Testis (tissue), 3 donors: Measurements from ENCODE around the gene ACER3. TPM values are rescaled to one million over a fixed set of nuclear protein-coding genes. Genes with fewer than 3 reads are reported as not detected.

Experiments used
- DNase-seq: peaks from one replicate; pipeline ENCODE4 v3.0.0-alpha.2; 2019
- H3K27ac ChIP-seq, 2 donors: fragments of 200-600 bp; sonication (generic); one replicate each; pipeline ENCODE4 v1.5.1; 2019
- H3K27me3 ChIP-seq: fragments of 200-600 bp; sonication (generic); one replicate; pipeline ENCODE4 v1.5.1; 2019
- H3K36me3 ChIP-seq: fragments of 200-600 bp; sonication (generic); one replicate; pipeline ENCODE4 v1.5.1; 2017; ENCODE audit warnings: low read depth; ENCODE audit errors: missing control alignments
- H3K4me1 ChIP-seq: fragments of 200-600 bp; sonication (generic); one replicate; pipeline ENCODE4 v1.5.1; 2019
- H3K4me3 ChIP-seq, 2 donors: fragments of 200-600 bp; sonication (generic); one replicate each; pipeline ENCODE4 v1.5.1; 2017 to 2019
- H3K9me3 ChIP-seq: fragments of 200-600 bp; sonication (generic); one replicate; pipeline ENCODE4 v1.5.1; 2017
- CTCF ChIP-seq, 3 experiments: fragments of 450-650 bp in 2 of 3; fragments of 200-600 bp in 1 of 3; sonication (generic) in 1 of 3; IDR thresholded peaks; one replicate each; pipeline ENCODE4 v1.5.1; 2016 to 2019; ENCODE audit warnings: antibody characterized with exemption in 3 of 3, mild to moderate bottlenecking in 2 of 3, moderate library complexity in 1 of 3
- POLR2A ChIP-seq: fragments of 450-650 bp; IDR thresholded peaks from one replicate; pipeline ENCODE4 v1.6.1; 2017; ENCODE audit warnings: antibody characterized with exemption, mild to moderate bottlenecking, moderate library complexity
- WGBS, 2 donors: methylation state at CpG; one replicate each; pipeline ENCODE4 v1.1.5; 2018; 5-methylcytosine and 5-hydroxymethylcytosine counted together
- intact Hi-C: fragments of 100-400 bp; cut with DNase I; formaldehyde crosslinking; loops from one replicate; pipeline ENCODE4 v1.15.1; 2023; ENCODE audit warnings: low total_unique reads
- polyA plus RNA-seq: library from polyadenylated mRNA; stranded (reverse); fragments of 350-450 nt; fragmentation: Illumina TruSeq; extraction: RNeasy Lipid Tissue Mini Kit (QIAGEN cat#74804); gene quantifications from one replicate; pipeline ENCODE4 v1.2.3, GENCODE V29; 2014; ENCODE audit warnings: low read depth, low replicate concordance; ENCODE audit not compliant: insufficient read depth
- total RNA-seq, 2 donors: library from RNA; depleted of rRNA; stranded (reverse); fragments of >200 nt; gene quantifications; one replicate each; pipeline ENCODE4 v1.2.3, GENCODE V29; 2016

Gene ACER3
- total and polyA plus RNA-seq, 3 donors from 2014 or later = 14.6 to 34.8 (median 23.7) TPM

GRCh38 chr11:76902121-76903014 is 41.6 kb downstream of the ACER3 start:
- H3K9me3 ChIP-seq = no peaks in the 10 kb centered on the region
- H3K27me3 ChIP-seq = no peaks in the 10 kb centered on the region
- 91 to 96% methylated on average over 5 of the region's 5 CpGs for WGBS, 2 donors
- no peak for DNase-seq
- intact Hi-C loops = no loop called here
- no peak overlapping the region for H3K4me3 ChIP-seq
- no peak overlapping the region for H3K27ac ChIP-seq
- TF ChIP-seq POLR2A (no peak), CTCF (IDR thresholded peaks at IDR 0.05) (no peak)
- H3K4me1 ChIP-seq = no peaks in the 10 kb centered on the region
- H3K36me3 ChIP-seq = no peaks in the 10 kb centered on the region

DNA sequence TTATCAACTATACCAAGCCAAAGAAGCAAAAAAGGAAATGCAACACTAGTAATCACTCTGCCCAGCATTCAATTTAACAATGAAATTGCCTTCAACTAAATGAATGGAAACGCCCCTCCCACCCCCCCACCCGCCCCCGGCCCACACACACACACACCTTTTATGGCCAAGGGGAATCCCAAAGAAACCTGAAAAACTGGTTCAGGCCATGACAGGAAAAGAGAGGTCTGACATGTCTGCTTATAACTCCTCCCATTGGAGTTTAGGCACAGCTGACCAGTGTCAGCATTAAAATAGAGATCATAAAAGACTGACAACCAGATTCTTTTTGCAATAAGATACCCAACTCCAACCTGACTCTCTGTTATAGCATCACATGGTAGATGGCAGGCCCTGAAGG is 42.6 kb downstream of the ACER3 start:
- no peak overlapping the region for H3K27ac ChIP-seq
- H3K9me3 ChIP-seq = no peaks in the 10 kb centered on the region
- WGBS, 2 donors = 40 to 73% methylated on average over 3 of the region's 3 CpGs
- DNase-seq = no peak
- H3K27me3 ChIP-seq = no peaks in the 10 kb centered on the region
- H3K4me3 ChIP-seq = no peak overlapping the region
- intact Hi-C loops = no loop called here
- TF ChIP-seq POLR2A (no peak), CTCF (IDR thresholded peaks at IDR 0.05) (no peak)
- H3K36me3 ChIP-seq = no peaks in the 10 kb centered on the region
- H3K4me1 ChIP-seq = no peaks in the 10 kb centered on the region

- H3K9me3 ChIP-seq = no peaks in the 10 kb centered on the region
- no peak overlapping the region for H3K27ac ChIP-seq
- TF ChIP-seq CTCF (IDR thresholded peaks at IDR 0.05) = no peak
- TF ChIP-seq POLR2A = no peak
- H3K4me3 ChIP-seq = no peak overlapping the region
- intact Hi-C loops = loop anchor here (10.0 kb wide), 1 partner anchor 106 kb away; no protein-coding TSS in a partner anchor
- no peaks in the 10 kb centered on the region for H3K27me3 ChIP-seq
- no peaks in the 10 kb centered on the region for H3K4me1 ChIP-seq
- DNase-seq = no peak
- WGBS, 2 donors = 80 to 87% methylated on average over 9 of the region's 9 CpGs
- no peaks in the 10 kb centered on the region for H3K36me3 ChIP-seq
Observed at GRCh38 chr11:76910620-76911414, 50.1 kb downstream of the ACER3 start.

- intact Hi-C loops = loop anchor here (10.0 kb wide), 1 partner anchor 107 kb away; no protein-coding TSS in a partner anchor
- TF ChIP-seq POLR2A (no peak), CTCF (IDR thresholded peaks at IDR 0.05) (no peak)
Observed at GRCh38 chr11:76911415-76911808, 50.7 kb downstream of the ACER3 start.

More at GRCh38 chr11:76911415-76911808, 50.7 kb downstream of the ACER3 start:
- Histone ChIP-seq H3K27me3 (no peaks in the 10 kb centered on the region), H3K4me1 (no peaks in the 10 kb centered on the region), H3K4me3 (no peak overlapping the region), H3K27ac (no peak overlapping the region), H3K36me3 (no peaks in the 10 kb centered on the region), H3K9me3 (no peaks in the 10 kb centered on the region)
- WGBS, 2 donors = 80 to 89% methylated on average over 1 of the region's 1 CpG
- no peak for DNase-seq
